Measurements from ENCODE around the gene PIK3C2B. TPM values are rescaled to one million over a fixed set of nuclear protein-coding genes. Genes with fewer than 3 reads are reported as not detected.

The PIK3C2B gene
- total RNA-seq, 1 experiment from 2014 or later = 0.29 TPM

Other genes with a start within 250 kb of the PIK3C2B start
- 36.2 and 50.9 TPM in 2 replicates for gene PLEKHA6, start 134.9 kb downstream of the PIK3C2B start, total RNA-seq (2014; rRNA removed)
- 15.1 and 17.8 TPM in 2 replicates for gene PPP1R15B, start 83.0 kb downstream of the PIK3C2B start, total RNA-seq (2014; rRNA removed)
- 10.5 and 14.5 TPM in 2 replicates for gene MDM4, start 21.6 kb upstream of the PIK3C2B start, total RNA-seq (2014; rRNA removed)
- gene LRRN2, start 190.9 kb upstream of the PIK3C2B start, total RNA-seq (2014; rRNA removed) = not detected in 2 replicates

Data from LHCN-M2 (cell line).